Measurements from ENCODE around the gene UROC1. TPM values are rescaled to one million over a fixed set of nuclear protein-coding genes. Genes with fewer than 3 reads are reported as not detected.

The UROC1 gene
- total RNA-seq, 1 experiment from 2014 or later: not detected

DNA sequence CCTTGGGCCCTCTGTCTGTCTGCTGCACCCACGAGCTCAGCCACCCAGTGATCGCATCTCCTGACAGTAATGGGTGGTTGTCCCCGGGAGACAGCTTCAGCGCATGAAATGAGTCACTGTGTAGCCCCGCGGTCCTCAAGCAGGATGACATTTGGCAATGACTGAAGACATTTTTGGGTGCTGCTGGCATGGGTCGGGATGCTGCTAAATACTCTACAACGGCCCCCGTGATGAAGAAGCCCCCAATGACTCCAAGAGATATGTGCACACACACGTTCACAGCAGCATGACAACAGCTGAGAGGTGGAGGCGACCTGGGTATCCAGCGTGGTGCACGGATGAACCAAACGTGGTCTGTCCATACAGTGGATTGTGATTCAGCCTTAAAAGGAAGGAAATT lies 24.5 kb downstream of the UROC1 start:
- Histone ChIP-seq H3K9me3 (ENCODE audit: insufficient read depth, low read depth) (no peaks in the 10 kb centered on the region), H3K9me2 (ENCODE audit: insufficient read depth) (no peaks in the 10 kb centered on the region), H2AFZ (no peak overlapping the region), H3K36me3 (ENCODE audit: low read depth) (no peaks in the 10 kb centered on the region), H3K4me2 (no peak overlapping the region), H3K4me1 (replicated peaks; ENCODE audit: insufficient read depth) (no peaks in the 10 kb centered on the region), H3K79me2 (ENCODE audit: low read depth) (no peaks in the 10 kb centered on the region), H4K20me1 (ENCODE audit: insufficient read depth) (no peaks in the 10 kb centered on the region), H3K27me3 (ENCODE audit: insufficient read depth, low read depth) (peaks cover 4% of the 10 kb centered on the region; the same call in 1 of the 2 replicates), H3K27ac (no peak overlapping the region), H3K4me3 (no peak overlapping the region), H3F3A (ENCODE audit: insufficient read depth, low read depth) (no peaks in the 10 kb centered on the region)
- CTCF ChIA-PET: no interaction called here
- POLR2A ChIA-PET (ENCODE audit: unreplicated experiment): no interaction called here
- TF ChIP-seq, protein P1, sequence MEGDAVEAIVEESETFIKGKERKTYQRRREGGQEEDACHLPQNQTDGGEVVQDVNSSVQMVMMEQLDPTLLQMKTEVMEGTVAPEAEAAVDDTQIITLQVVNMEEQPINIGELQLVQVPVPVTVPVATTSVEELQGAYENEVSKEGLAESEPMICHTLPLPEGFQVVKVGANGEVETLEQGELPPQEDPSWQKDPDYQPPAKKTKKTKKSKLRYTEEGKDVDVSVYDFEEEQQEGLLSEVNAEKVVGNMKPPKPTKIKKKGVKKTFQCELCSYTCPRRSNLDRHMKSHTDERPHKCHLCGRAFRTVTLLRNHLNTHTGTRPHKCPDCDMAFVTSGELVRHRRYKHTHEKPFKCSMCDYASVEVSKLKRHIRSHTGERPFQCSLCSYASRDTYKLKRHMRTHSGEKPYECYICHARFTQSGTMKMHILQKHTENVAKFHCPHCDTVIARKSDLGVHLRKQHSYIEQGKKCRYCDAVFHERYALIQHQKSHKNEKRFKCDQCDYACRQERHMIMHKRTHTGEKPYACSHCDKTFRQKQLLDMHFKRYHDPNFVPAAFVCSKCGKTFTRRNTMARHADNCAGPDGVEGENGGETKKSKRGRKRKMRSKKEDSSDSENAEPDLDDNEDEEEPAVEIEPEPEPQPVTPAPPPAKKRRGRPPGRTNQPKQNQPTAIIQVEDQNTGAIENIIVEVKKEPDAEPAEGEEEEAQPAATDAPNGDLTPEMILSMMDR (conservative IDR thresholded peaks at IDR 0.05): no peak
- TF ChIP-seq EZH2 (IDR thresholded peaks at IDR 0.05; ENCODE audit: low read depth): no peak
- intact Hi-C loops (cut with micrococcal nuclease; ENCODE audit: unreplicated experiment): no loop called here
- DNase-seq: no peak
- no TSS peak for BruUV-seq (replicated peaks)

DNA sequence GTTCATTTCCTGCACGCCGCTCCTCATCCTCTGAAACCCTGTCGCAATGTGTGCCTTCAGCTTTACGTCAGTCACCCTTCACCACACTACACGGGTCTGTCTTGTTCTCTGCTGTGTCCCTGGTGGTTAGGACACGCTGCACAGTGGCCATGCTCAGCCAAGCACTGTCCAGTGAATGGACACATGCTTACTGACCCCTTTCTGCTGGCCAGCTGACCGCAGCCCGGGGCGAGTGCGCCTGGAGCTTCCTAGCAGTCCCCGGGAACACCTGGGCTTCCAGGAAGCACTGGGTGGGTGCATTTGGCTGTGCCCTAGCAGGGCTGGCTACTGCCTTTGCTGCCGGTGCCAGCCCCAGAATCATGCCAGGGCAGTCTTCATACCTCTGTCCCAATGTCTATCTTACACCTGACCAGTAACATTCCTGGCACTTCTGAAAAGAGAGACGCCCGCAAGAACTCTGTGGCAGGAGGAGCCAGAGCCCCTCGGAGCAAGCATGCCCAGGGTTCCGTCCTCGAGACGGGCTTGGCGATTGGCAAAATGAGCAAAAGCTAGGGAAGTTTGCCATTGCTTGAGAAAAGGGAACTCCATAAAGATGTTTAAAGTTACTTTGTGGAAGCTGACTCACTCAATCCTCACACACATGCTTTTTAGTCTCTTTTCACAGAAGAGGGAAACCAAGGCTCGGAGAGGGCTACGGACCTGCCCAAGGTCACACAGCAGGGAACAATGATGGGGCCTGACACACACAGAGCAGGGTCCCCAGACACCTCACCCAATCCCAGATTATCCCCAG lies 26.2 kb downstream of the UROC1 start:
- Histone ChIP-seq H2AFZ (no peak overlapping the region), H3K36me3 (ENCODE audit: low read depth) (no peaks in the 10 kb centered on the region), H3K27me3 (ENCODE audit: insufficient read depth, low read depth) (peaks cover 4% of the 10 kb centered on the region; the same call in 1 of the 2 replicates), H3K4me1 (replicated peaks; ENCODE audit: insufficient read depth) (no peaks in the 10 kb centered on the region), H3K27ac (no peak overlapping the region), H3K9me2 (ENCODE audit: insufficient read depth) (no peaks in the 10 kb centered on the region), H4K20me1 (ENCODE audit: insufficient read depth) (no peaks in the 10 kb centered on the region), H3K4me3 (no peak overlapping the region), H3K79me2 (ENCODE audit: low read depth) (no peaks in the 10 kb centered on the region), H3K4me2 (no peak overlapping the region), H3K9me3 (ENCODE audit: insufficient read depth, low read depth) (no peaks in the 10 kb centered on the region), H3F3A (ENCODE audit: insufficient read depth, low read depth) (no peaks in the 10 kb centered on the region)
- POLR2A ChIA-PET (ENCODE audit: unreplicated experiment): no interaction called here
- CTCF ChIA-PET: interaction anchor here (0.5 kb wide), 1 partner anchor 924 kb away, joined by 3 read pairs; no protein-coding TSS in a partner anchor
- BruUV-seq (replicated peaks): no TSS peak
- intact Hi-C loops (cut with micrococcal nuclease; ENCODE audit: unreplicated experiment): no loop called here
- no peak for DNase-seq
- TF ChIP-seq EZH2 (IDR thresholded peaks at IDR 0.05; ENCODE audit: low read depth): no peak
- TF ChIP-seq, protein P1 (conservative IDR thresholded peaks at IDR 0.05): no peak

DNA sequence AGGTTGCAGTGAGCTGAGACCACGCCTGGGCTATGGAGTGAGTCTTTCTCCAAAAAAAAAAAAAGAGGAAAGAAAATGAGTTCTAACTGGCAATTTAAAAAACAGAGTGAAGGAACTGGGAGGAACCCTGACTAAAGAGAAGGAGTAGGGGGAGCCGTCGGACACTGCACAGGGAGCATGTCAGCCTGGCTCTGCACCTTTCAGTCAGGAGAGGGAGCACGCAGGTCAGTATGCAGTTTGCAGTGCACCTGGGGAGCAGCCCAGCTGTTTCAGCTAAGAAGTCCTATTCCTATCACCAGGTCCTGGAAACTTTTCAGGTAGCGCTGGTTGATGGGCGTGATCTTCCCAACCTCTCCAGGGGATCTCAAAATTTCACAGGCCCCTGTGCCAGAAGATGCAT lies 27.0 kb downstream of the UROC1 start:
- no peak overlapping the region for H3K4me3 ChIP-seq
- no peaks in the 10 kb centered on the region for H3K4me1 ChIP-seq (replicated peaks; ENCODE audit: insufficient read depth)
- H3K27me3 ChIP-seq (ENCODE audit: insufficient read depth, low read depth): peaks cover 4% of the 10 kb centered on the region; the same call in 1 of the 2 replicates
- TF ChIP-seq, protein P1 (conservative IDR thresholded peaks at IDR 0.05): no peak
- TF ChIP-seq EZH2 (IDR thresholded peaks at IDR 0.05; ENCODE audit: low read depth): no peak
- ChIA-PET POLR2A (ENCODE audit: unreplicated experiment) (no interaction called here), CTCF (interaction anchor here (0.5 to 0.7 kb wide), 2 partner anchors 14 to 925 kb away, joined by 3 read pairs; no protein-coding TSS in a partner anchor)
- no peaks in the 10 kb centered on the region for H3K36me3 ChIP-seq (ENCODE audit: low read depth)
- H2AFZ ChIP-seq: no peak overlapping the region
- no peaks in the 10 kb centered on the region for H3K9me2 ChIP-seq (ENCODE audit: insufficient read depth)
- H4K20me1 ChIP-seq (ENCODE audit: insufficient read depth): no peaks in the 10 kb centered on the region
- BruUV-seq (replicated peaks): no TSS peak
- no peak overlapping the region for H3K4me2 ChIP-seq
- no peaks in the 10 kb centered on the region for H3F3A ChIP-seq (ENCODE audit: insufficient read depth, low read depth)
- H3K79me2 ChIP-seq (ENCODE audit: low read depth): no peaks in the 10 kb centered on the region
- no peak overlapping the region for H3K27ac ChIP-seq
- DNase-seq: no peak
- no peaks in the 10 kb centered on the region for H3K9me3 ChIP-seq (ENCODE audit: insufficient read depth, low read depth)
- intact Hi-C loops (cut with micrococcal nuclease; ENCODE audit: unreplicated experiment): no loop called here

Measured in PC-9 (cell line).